ENCODE measurements around the gene TMEM209.
"Not testable (repeated sequence)": the region's sequence is repeated elsewhere in the genome, so short reads cannot be mapped to it uniquely, and the experiment has no call there.

The TMEM209 gene

GRCh38 chr7:130205084-130205947 is at the start of gene TMEM209:
TMEM209 (minus strand) TSS chr7:130205406; CDS start chr7:130205375, 31 bp downstream.
- peak; percentile 92 for DNase-seq (ENCODE audit: low read depth in 2 of 2)

DNA sequence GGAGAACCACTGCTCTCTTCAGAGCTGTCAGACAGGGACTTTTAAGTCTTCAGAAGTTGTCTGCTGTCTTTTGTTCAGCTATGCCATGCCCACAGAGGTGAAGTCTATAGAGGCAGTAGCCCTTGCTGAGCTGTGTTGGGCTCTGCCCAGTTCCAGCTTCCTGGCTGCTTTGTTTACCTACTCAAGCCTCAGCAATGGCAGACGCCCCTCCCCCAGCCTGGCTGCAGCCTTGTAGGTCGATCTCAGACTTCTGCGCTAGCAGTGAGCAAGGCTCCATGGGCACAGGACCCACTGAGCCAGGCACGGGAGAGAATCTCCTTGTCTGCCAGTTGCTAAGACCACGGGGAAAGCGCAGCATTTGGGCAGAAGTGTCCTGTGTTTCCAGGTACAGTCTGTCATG is 49.3 kb upstream of the TMEM209 start:
- no peak for DNase-seq (ENCODE audit: low read depth in 2 of 2)

GRCh38 chr7:130249626-130250025 is 44.4 kb upstream of the TMEM209 start:
- not testable (repeated sequence) for DNase-seq (ENCODE audit: low read depth in 2 of 2)

GRCh38 chr7:130248842-130249241 is 43.6 kb upstream of the TMEM209 start:
- DNase-seq (ENCODE audit: low read depth in 2 of 2): not testable (repeated sequence)

DNA sequence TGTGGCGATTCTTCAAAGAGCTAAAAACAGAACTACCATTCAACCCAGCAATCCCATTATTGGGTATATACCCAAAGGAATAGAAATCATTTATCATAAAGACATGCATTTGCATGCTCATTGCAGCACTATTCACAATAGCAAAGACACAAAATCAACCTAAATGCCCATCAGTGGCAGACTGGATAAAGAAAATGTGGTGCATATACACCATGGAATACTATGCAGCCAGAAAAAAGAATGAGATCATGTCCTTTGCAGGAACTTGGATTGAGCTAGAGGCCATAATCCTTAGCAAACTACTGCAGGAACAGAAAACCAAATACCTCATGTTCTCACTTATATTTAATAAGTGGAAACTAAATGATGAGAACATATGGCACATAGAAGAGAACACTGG is 41.3 kb upstream of the TMEM209 start:
- not testable (repeated sequence) for DNase-seq (ENCODE audit: low read depth in 2 of 2)

GRCh38 chr7:130243486-130243885 is 38.3 kb upstream of the TMEM209 start:
- DNase-seq (ENCODE audit: low read depth in 2 of 2): peak in 1 of 2 experiments; percentile 22

- DNase-seq (ENCODE audit: low read depth in 2 of 2): no peak
Observed at GRCh38 chr7:130242198-130243014, 37.2 kb upstream of the TMEM209 start.

DNA sequence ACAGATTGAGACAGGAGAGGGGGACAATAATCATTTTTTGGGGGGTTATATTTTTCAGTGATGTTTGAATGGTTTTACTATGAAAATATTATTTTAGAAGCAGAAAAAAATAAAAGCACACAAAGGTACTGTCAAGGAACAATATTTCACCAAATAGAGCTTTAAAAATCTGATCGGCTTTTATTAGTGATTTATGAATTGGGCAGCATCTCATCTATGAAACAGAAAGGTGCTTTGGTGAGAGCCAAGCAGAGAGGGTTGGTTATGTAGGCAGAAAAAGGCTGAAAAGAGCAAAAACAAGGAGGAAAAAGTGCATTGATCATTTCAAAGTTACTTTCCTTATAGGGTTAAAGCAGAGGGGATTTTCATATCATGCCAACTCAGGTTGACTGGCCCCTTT is 35.0 kb upstream of the TMEM209 start:
- DNase-seq (ENCODE audit: low read depth in 2 of 2): no peak

DNA sequence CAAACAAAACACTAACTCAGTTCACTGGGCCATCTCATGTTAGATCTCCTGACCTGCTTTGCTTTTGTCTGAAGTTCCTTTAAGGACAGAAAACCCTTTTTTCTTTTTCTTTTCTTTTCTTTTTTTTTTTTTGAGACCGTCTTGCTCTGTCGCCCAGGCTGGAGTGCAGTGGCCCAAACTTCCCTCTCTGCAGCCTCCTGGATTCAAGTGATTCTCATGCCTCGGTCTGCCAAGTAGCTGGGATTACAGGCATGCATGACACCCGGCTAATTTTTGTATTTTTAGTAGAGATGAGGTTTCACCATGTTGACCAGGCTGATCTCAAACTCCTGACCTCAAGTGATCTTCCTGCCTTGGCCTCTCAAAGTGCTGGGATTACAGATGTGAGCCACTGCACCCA is 31.2 kb upstream of the TMEM209 start:
- DNase-seq (ENCODE audit: low read depth in 2 of 2): not testable (repeated sequence)

GRCh38 chr7:130234078-130234477 is 28.9 kb upstream of the TMEM209 start:
- DNase-seq (ENCODE audit: low read depth in 2 of 2): no peak

DNA sequence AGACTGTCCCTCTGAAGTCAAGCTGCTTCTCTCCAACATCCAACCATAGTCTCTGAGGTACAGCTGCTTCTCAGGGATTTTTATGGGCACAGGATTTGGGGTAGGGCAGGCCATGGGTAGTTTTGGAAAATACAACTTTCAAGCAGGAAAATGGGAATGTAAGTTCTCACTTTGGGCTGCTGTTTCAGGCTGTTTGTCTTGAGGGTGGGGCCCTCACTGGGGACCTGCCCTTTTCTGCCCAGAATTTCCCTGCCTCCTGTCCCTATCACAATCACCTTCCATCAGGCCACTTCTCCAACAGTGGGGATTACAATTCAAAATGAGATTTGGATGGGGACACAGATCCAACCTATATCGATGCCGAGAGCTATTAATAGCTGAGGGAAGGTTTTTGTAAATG is 27.0 kb upstream of the TMEM209 start:
- DNase-seq (ENCODE audit: low read depth in 2 of 2): no peak

- no peak for DNase-seq (ENCODE audit: low read depth in 2 of 2)
Observed at GRCh38 chr7:130231792-130232191, 26.6 kb upstream of the TMEM209 start.

- not testable (repeated sequence) for DNase-seq (ENCODE audit: low read depth in 2 of 2)
Observed at GRCh38 chr7:130229981-130230380, 24.8 kb upstream of the TMEM209 start.

DNA sequence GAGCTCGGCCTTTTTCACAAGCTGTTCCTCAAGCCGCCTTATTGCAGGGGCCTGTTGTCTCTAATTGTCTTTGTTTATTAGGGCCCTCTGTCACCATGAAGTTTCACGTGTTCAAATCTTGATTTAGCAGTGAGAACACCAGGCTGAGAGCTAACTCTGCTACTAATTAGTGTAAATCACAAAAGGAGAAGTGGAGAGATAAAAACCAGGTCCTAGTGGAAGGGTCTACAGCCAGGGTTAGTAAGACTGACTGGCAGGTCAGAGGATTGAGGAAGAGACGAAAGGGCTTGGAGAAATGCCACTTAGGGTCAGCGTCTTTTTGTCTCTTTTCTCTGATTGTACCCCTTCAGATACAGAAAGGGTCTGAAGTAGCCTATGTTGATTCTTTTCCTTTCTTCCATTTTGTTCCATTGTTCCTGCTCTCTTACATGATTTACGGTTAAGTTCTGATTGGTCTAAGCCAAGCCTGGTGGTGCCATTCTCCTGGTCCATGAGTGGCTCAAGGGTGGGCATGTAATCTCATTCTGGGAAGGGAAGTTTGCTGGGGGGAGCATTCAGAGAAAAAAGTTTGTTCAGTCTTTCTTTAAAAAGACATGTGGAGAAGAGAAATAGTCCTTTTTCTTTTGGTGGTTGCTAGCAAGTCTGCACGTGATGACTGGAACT is 23.8 kb upstream of the TMEM209 start:
- no peak for DNase-seq (ENCODE audit: low read depth in 2 of 2)

DNA sequence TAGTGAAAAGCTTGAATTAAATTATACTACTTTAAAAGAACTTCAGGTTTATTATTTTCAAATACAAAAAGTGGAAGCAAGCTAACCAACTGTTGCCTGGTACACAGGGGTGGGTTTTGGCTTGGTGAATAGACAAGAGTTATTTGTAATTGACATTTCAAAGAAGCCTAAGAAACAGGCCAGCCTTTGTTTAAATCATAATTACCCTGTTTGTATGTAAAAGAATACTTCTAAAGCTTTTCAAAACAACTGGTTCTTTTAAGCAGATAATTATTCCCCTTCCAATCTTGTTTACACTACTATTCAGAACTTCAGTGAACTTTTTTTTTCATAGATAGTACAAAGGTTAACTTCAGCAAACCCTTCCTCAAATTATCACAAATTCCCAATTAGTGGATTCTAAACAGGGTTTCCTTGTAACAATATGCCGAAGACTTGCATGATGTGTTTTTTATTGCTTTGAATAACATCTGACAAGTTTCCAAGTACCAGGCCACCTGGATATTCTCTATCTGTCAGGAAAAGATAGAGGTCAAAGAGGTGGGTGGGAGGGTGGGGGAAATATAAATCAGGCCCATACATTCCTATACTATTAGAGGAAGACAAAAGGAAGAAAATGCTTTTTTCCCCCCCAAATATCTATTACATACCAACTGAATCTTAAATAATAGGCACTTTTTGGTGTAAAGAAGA is 22.8 kb upstream of the TMEM209 start:
- DNase-seq (ENCODE audit: low read depth in 2 of 2): no peak

DNA sequence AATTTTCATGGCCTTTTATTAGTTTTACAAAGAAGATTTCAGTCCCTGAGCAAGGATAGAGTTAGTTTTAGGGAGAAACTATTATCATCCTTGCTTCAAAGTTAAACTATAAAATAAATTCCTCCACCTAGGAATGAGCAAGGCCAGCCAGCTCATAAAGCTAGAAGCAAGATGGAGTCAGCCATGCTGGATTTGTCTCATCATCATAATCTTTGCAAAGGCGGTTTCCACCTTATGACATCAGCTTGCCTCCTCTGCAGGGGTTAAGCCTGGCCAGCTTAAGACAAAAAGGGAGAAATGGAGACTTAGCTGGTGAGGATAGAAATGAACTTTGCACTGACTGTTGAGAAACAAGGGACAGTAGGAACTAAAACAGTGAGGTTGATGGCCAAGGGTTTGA is 21.1 kb upstream of the TMEM209 start:
- DNase-seq (ENCODE audit: low read depth in 2 of 2): no peak

DNA sequence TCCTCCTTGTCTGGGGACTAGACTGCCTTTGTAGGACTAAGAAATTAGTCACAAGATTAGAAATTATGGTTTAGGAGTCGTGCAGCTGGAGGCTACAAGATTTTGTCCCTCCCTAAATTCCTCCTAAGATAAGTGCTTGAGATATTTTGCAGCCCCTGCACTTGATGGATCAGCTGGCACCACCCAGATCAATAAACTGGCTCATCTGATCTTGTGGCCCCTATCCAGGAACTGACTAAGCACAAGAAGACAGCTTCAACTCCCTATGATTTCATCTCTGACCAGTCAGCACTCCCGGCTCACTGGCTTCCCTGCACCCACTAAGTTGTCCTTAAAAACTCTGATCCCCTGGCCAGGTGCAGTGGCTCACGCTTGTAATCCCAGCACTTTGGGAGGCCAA is 19.7 kb upstream of the TMEM209 start:
- not testable (repeated sequence) for DNase-seq (ENCODE audit: low read depth in 2 of 2)

DNA sequence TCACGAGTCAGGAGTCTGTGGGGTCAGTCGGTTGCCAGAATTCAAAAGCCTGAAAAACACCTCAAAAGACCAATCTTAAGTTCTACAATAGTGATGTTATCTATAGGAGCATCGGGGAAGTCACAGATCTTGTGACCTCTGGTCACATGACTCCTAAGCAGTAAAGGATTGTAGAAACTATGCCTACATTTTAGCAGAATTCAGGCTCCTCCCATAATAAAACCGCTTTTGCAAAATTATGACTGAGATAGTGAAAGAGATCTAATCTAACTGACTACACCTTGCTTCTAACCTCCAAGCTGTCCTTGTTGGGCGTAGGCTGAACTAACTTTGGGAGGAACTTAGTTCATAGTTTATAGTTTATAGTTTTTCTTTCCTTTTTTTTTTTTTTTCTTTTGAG is 19.0 kb upstream of the TMEM209 start:
- no peak for DNase-seq (ENCODE audit: low read depth in 2 of 2)

DNA sequence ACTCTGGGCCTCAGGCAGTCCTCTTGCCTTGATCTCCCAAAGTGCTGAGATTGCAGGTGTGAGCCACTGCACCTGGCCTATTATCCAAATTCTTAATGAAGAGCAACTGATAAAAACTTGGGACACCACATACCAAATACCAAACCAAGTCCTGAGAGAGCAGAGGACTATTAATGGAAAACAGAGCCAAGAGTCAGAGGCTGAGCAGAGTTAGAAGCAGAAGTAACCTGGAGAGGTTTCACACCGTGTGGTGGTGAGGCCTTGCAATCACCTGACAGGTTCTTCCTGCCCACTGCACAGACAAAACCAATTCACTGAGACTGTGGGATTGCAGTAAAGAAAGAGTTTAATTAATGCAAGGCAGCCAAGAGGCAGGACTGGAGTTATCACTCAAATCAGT is 18.4 kb upstream of the TMEM209 start:
- DNase-seq (ENCODE audit: low read depth in 2 of 2): no peak

DNA sequence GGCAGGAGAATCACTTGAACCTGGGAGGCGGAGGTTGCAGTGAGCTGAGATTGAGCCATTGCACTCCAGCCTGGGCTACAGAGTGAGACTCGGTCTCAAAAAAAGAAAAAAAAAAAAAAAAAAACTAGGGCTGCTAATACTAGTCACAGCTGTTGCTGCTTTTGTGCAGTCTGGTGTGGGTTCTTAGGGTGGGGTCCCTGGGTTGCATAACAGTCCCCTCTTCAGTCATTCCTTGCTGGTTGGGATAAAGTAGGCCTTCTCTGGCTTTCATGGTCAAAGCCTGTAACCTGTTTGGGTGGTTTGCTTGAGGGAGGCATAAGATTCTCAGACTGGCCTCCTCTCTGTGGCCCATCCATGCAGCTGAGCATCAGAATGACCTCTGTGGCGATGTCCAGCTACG is 16.5 kb upstream of the TMEM209 start:
- no peak for DNase-seq (ENCODE audit: low read depth in 2 of 2)

- DNase-seq (ENCODE audit: low read depth in 2 of 2): no peak
Observed at GRCh38 chr7:130219871-130220270, 14.7 kb upstream of the TMEM209 start.
